H9 (cell line): Measurements from ENCODE around the gene ERF. TPM values are rescaled to one million over a fixed set of nuclear protein-coding genes. Genes with fewer than 3 reads are reported as not detected.

ENCODE experiments used
- DNase-seq: peaks from one replicate; pipeline ENCODE4 v3.0.0-alpha.2; 2017
- H2AFZ ChIP-seq: one replicate; pipeline ENCODE4 v1.6.1; 2013; ENCODE audit warnings: mild to moderate bottlenecking, low read length, control low read depth, moderate library complexity
- H2AK5ac ChIP-seq: 2 replicates; pipeline ENCODE4 v1.6.1; 2013; ENCODE audit warnings: low read length, control low read depth, mixed read lengths; ENCODE audit not compliant: insufficient read length
- H2BK120ac ChIP-seq: one replicate; pipeline ENCODE4 v1.6.1; 2013; ENCODE audit warnings: low read depth, mild to moderate bottlenecking, low read length, control low read depth, inconsistent platforms; ENCODE audit not compliant: poor library complexity, severe bottlenecking
- H2BK12ac ChIP-seq: 2 replicates; pipeline ENCODE4 v1.6.1; 2013; ENCODE audit warnings: low read length, control low read depth, mixed read lengths, low read depth; ENCODE audit not compliant: insufficient read length
- H2BK15ac ChIP-seq: 2 replicates; pipeline ENCODE4 v1.6.1; 2013; ENCODE audit warnings: low read depth, low read length, control low read depth
- H2BK20ac ChIP-seq: one replicate; pipeline ENCODE4 v1.6.1; 2013; ENCODE audit warnings: low read depth, mild to moderate bottlenecking, low read length, control low read depth, inconsistent platforms; ENCODE audit not compliant: poor library complexity, severe bottlenecking
- H2BK5ac ChIP-seq: 2 replicates; pipeline ENCODE4 v1.6.1; 2013; ENCODE audit warnings: low read length, control low read depth, mixed read lengths; ENCODE audit not compliant: insufficient read length
- H3K14ac ChIP-seq: 2 replicates; pipeline ENCODE4 v1.6.1; 2013; ENCODE audit warnings: low read length, control low read depth; ENCODE audit not compliant: insufficient read depth
- H3K18ac ChIP-seq: 2 replicates; pipeline ENCODE4 v1.6.1; 2013; ENCODE audit warnings: low read depth, mild to moderate bottlenecking, mixed read lengths, low read length, control low read depth; ENCODE audit not compliant: insufficient read length
- H3K23ac ChIP-seq: 2 replicates; pipeline ENCODE4 v1.6.1; 2013; ENCODE audit warnings: low read length, control low read depth, mixed read lengths, low read depth; ENCODE audit not compliant: insufficient read length
- H3K23me2 ChIP-seq: 2 replicates; pipeline ENCODE4 v1.6.1; 2013; ENCODE audit warnings: low read depth, mild to moderate bottlenecking, mixed read lengths, low read length, control low read depth; ENCODE audit not compliant: insufficient read length, poor library complexity, severe bottlenecking
- H3K27ac ChIP-seq: 2 replicates; pipeline ENCODE4 v1.5.1; 2013; ENCODE audit warnings: low read length, control low read depth, mixed read lengths, low read depth; ENCODE audit not compliant: insufficient read length
- H3K27me3 ChIP-seq: 2 replicates; pipeline ENCODE4 v1.6.1; 2013; ENCODE audit warnings: low read length, control low read depth, inconsistent platforms; ENCODE audit not compliant: insufficient read depth
- H3K4ac ChIP-seq: 2 replicates; pipeline ENCODE4 v1.6.1; 2013; ENCODE audit warnings: low read depth, mild to moderate bottlenecking, control low read depth, inconsistent platforms, low read length, moderate library complexity
- H3K4me1 ChIP-seq: 2 replicates; pipeline ENCODE4 v1.6.1; 2013; ENCODE audit warnings: low read length, control low read depth, inconsistent platforms; ENCODE audit not compliant: insufficient read depth
- H3K4me2 ChIP-seq: 2 replicates; pipeline ENCODE4 v1.6.1; 2013; ENCODE audit warnings: low read length, control low read depth, mixed read lengths; ENCODE audit not compliant: insufficient read length, insufficient read depth
- H3K56ac ChIP-seq: 2 replicates; pipeline ENCODE4 v1.6.1; 2013; ENCODE audit warnings: low read depth, mild to moderate bottlenecking, mixed read lengths, low read length, control low read depth; ENCODE audit not compliant: insufficient read length
- H3K79me1 ChIP-seq: 2 replicates; pipeline ENCODE4 v1.6.1; 2013; ENCODE audit warnings: low read depth, mild to moderate bottlenecking, moderate library complexity, low read length, control low read depth, inconsistent platforms; ENCODE audit not compliant: insufficient read depth, poor library complexity, severe bottlenecking
- H3K79me2 ChIP-seq: 2 replicates; pipeline ENCODE4 v1.6.1; 2013; ENCODE audit warnings: low read length, control low read depth, inconsistent platforms; ENCODE audit not compliant: insufficient read depth
- H3K9ac ChIP-seq: 2 replicates; pipeline ENCODE4 v1.6.1; 2013; ENCODE audit warnings: low read length, control low read depth, mixed read lengths; ENCODE audit not compliant: insufficient read length; ENCODE audit errors: extremely low read depth
- H3K9me3 ChIP-seq: one replicate; pipeline ENCODE4 v1.6.1; 2013; ENCODE audit warnings: low read depth, low read length, inconsistent platforms; ENCODE audit not compliant: control insufficient read depth
- H3T11ph ChIP-seq: one replicate; pipeline ENCODE4 v1.6.1; 2013; ENCODE audit warnings: mild to moderate bottlenecking, low read length, control low read depth, inconsistent platforms
- H4K20me1 ChIP-seq: one replicate; pipeline ENCODE4 v1.6.1; 2013; ENCODE audit not compliant: control insufficient read depth, insufficient read length, insufficient read depth
- H4K5ac ChIP-seq: 2 replicates; pipeline ENCODE4 v1.6.1; 2013; ENCODE audit warnings: low read depth, mild to moderate bottlenecking, mixed read lengths, low read length, control low read depth; ENCODE audit not compliant: insufficient read length
- H4K8ac ChIP-seq: replicated peaks from 2 replicates; pipeline ENCODE4 v1.6.1; 2013; ENCODE audit warnings: low read length, control low read depth, mixed read lengths, low read depth; ENCODE audit not compliant: insufficient read length
- H4K91ac ChIP-seq: 2 replicates; pipeline ENCODE4 v1.6.1; 2013; ENCODE audit warnings: low read depth, mild to moderate bottlenecking, moderate library complexity, mixed read lengths, low read length, control low read depth; ENCODE audit not compliant: insufficient read length
- H3K27ac Mint-ChIP-seq, 3 experiments: 2 replicates in 2 of 3; 3 replicates in 1 of 3; pipeline ENCODE4 v1.8.0; 2020 to 2021; ENCODE audit warnings: mixed read lengths in 3 of 3, mild to moderate bottlenecking in 1 of 3, moderate library complexity in 1 of 3
- H3K27me3 Mint-ChIP-seq: 2 replicates; pipeline ENCODE4 v1.8.0; 2021; ENCODE audit warnings: low read depth, mild to moderate bottlenecking, moderate library complexity, mixed read lengths
- H3K36me3 Mint-ChIP-seq, 3 experiments: 2 replicates in 2 of 3; 3 replicates in 1 of 3; pipeline ENCODE4 v1.8.0; 2020 to 2021; ENCODE audit warnings: low read depth in 3 of 3, mixed read lengths in 3 of 3; ENCODE audit not compliant: insufficient read depth in 1 of 3
- H3K4me1 Mint-ChIP-seq, 2 experiments: 2 replicates each; pipeline ENCODE4 v1.8.0; 2020; ENCODE audit warnings: mixed read lengths in 2 of 2
- H3K4me3 Mint-ChIP-seq, 2 experiments: 2 replicates in 1 of 2; 3 replicates in 1 of 2; pipeline ENCODE4 v1.8.0; 2020 to 2021; ENCODE audit warnings: mild to moderate bottlenecking in 2 of 2, mixed read lengths in 2 of 2, moderate library complexity in 1 of 2
- H3K9me3 Mint-ChIP-seq, 2 experiments: 2 replicates in 1 of 2; 3 replicates in 1 of 2; pipeline ENCODE4 v1.8.0; 2020; ENCODE audit warnings: mild to moderate bottlenecking in 2 of 2, mixed read lengths in 2 of 2, moderate library complexity in 1 of 2
- WGBS: extraction: QIAGEN DNeasy Blood & Tissue Kit; methylation state at CpG from one replicate; pipeline ENCODE4 v1.1.7; 2013; ENCODE audit warnings: missing lambda C conversion rate, low lambda C conversion rate, mixed read lengths; ENCODE audit not compliant: insufficient read length; ENCODE audit errors: extremely low coverage; 5-methylcytosine and 5-hydroxymethylcytosine counted together
- total RNA-seq: library from RNA; stranded (reverse); gene quantifications from 2 replicates; pipeline ENCODE4 v1.2.1, GENCODE V29; 2021
- TF ChIP-seq, protein P1 (sequence below): fragments of 200-600 bp; sonication (generic); conservative IDR thresholded peaks from 3 replicates; pipeline ENCODE4 v1.8.0; 2021; ENCODE audit warnings: antibody characterized with exemption, mild to moderate bottlenecking

ERF gene
- total RNA-seq, 1 experiment from 2014 or later = 126 TPM

DNA sequence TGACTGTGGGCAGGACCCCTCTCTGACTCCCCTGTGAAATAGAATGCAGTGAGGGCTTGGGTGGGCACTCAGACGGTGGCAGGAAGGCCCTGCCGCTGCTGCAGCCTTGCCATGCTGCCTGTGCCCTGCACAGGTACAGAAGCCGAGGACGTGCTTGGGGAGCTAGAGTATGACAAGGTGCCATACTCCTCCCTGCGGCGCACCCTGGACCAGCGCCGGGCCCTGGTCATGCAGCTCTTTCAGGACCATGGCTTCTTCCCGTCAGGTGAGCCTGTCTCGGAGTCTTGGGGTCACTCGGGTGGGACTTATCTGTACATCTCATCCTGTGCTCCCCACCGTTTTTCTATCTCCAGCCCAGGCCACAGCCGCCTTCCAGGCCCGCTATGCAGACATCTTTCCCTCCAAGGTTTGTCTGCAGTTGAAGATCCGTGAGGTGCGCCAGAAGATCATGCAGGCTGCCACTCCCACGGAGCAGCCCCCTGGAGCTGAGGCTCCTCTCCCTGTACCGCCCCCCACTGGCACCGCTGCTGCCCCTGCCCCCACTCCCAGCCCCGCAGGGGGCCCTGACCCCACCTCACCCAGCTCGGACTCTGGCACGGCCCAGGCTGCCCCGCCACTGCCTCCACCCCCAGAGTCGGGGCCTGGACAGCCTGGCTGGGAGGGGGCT is 39.7 kb upstream of the ERF start:
- H3K4me3 Mint-ChIP-seq = no peak overlapping the region
- Histone ChIP-seq H3K9ac (no peak overlapping the region), H2BK15ac (no peak overlapping the region), H3T11ph (no peak overlapping the region), H3K4ac (no peak overlapping the region), H3K4me1 (no peaks in the 10 kb centered on the region), H4K20me1 (no peaks in the 10 kb centered on the region), H4K8ac (no peak overlapping the region), H2BK5ac (no peak overlapping the region), H3K56ac (no peak overlapping the region), H4K91ac (no peak overlapping the region), H3K79me2 (no peaks in the 10 kb centered on the region), H3K18ac (no peak overlapping the region), H3K27me3 (no peaks in the 10 kb centered on the region), H2AK5ac (no peak overlapping the region), H3K9me3 (no peaks in the 10 kb centered on the region), H3K14ac (no peak overlapping the region), H3K4me2 (no peak overlapping the region), H2BK12ac (no peak overlapping the region), H3K79me1 (no peaks in the 10 kb centered on the region), H2BK120ac (no peak overlapping the region), H3K27ac (no peak overlapping the region), H2BK20ac (no peak overlapping the region), H3K23ac (no peak overlapping the region), H3K23me2 (peaks cover 3% of the 10 kb centered on the region), H2AFZ (no peak overlapping the region), H4K5ac (no peak overlapping the region)
- no peaks in the 10 kb centered on the region for H3K27me3 Mint-ChIP-seq
- peaks cover 13 to 57% (median 42%) of the 10 kb centered on the region in 3 experiments; a peak in 6 of 7 replicates for H3K36me3 Mint-ChIP-seq
- TF ChIP-seq, protein P1, sequence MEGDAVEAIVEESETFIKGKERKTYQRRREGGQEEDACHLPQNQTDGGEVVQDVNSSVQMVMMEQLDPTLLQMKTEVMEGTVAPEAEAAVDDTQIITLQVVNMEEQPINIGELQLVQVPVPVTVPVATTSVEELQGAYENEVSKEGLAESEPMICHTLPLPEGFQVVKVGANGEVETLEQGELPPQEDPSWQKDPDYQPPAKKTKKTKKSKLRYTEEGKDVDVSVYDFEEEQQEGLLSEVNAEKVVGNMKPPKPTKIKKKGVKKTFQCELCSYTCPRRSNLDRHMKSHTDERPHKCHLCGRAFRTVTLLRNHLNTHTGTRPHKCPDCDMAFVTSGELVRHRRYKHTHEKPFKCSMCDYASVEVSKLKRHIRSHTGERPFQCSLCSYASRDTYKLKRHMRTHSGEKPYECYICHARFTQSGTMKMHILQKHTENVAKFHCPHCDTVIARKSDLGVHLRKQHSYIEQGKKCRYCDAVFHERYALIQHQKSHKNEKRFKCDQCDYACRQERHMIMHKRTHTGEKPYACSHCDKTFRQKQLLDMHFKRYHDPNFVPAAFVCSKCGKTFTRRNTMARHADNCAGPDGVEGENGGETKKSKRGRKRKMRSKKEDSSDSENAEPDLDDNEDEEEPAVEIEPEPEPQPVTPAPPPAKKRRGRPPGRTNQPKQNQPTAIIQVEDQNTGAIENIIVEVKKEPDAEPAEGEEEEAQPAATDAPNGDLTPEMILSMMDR = no peak
- 0 out of 7 replicates have a peak overlapping the region, but pooled peaks of 1 of the 3 experiments have one; percentile 47 for H3K27ac Mint-ChIP-seq
- DNase-seq = no peak
- no CpG with 5 or more reads among the region's 24 CpGs for WGBS
- H3K9me3 Mint-ChIP-seq = no peaks in the 10 kb centered on the region
- peaks cover 3 to 38% of the 10 kb centered on the region in 2 experiments for H3K4me1 Mint-ChIP-seq
